Tibial artery (tissue), 4 donors: ENCODE data around the gene REEP6.
"Not testable (repeated sequence)": the region's sequence is repeated elsewhere in the genome, so short reads cannot be mapped to it uniquely, and the experiment has no call there.

Experiments
- DNase-seq, 2 donors: peaks; one replicate each; pipeline ENCODE4 v3.0.0-alpha.2; 2019
- H3K27ac ChIP-seq, 2 donors: fragments of 200-600 bp; sonication (generic) in 1 of 2; 1 replicate in 1 of 2; 2 replicates in 1 of 2; pipeline ENCODE4 v1.5.1; 2018 to 2019; ENCODE audit warnings: mild to moderate bottlenecking in 1 of 2
- H3K27me3 ChIP-seq, 2 donors: fragments of 200-600 bp; sonication (generic) in 1 of 2; one replicate each; pipeline versions ENCODE4 v1.5.1 to v1.6.0; 2016 to 2019
- H3K36me3 ChIP-seq, 3 donors: fragments of 200-600 bp; sonication (generic) in 2 of 3; one replicate each; pipeline ENCODE4 v1.5.1; 2016 to 2019; ENCODE audit warnings: mild to moderate bottlenecking in 2 of 3
- H3K4me1 ChIP-seq, 4 donors: fragments of 200-600 bp; sonication (generic) in 2 of 4; 1 replicate in 3 of 4; 2 replicates in 1 of 4; pipeline ENCODE4 v1.5.1; 2016 to 2019
- H3K4me3 ChIP-seq, 2 donors: fragments of 200-600 bp; sonication (generic) in 1 of 2; 1 replicate in 1 of 2; 2 replicates in 1 of 2; pipeline ENCODE4 v1.5.1; 2018 to 2019; ENCODE audit warnings: mild to moderate bottlenecking in 2 of 2
- H3K9me3 ChIP-seq, 3 donors: fragments of 200-600 bp; sonication (generic) in 1 of 3; one replicate each; pipeline ENCODE4 v1.5.1; 2016 to 2019
- intact Hi-C: fragments of 100-400 bp; cut with DNase I; formaldehyde crosslinking; loops from one replicate; pipeline ENCODE4 v1.15.0; 2023; ENCODE audit warnings: low total_unique reads
- TF ChIP-seq, protein P1 (sequence below), 2 experiments: fragments of 200-600 bp in 1 of 2; fragments of 450-650 bp in 1 of 2; IDR thresholded peaks; one replicate each; pipeline ENCODE4 v1.5.1; 2017 to 2019; ENCODE audit warnings: antibody characterized with exemption in 2 of 2, mild to moderate bottlenecking in 1 of 2, moderate library complexity in 1 of 2

The REEP6 gene

DNA sequence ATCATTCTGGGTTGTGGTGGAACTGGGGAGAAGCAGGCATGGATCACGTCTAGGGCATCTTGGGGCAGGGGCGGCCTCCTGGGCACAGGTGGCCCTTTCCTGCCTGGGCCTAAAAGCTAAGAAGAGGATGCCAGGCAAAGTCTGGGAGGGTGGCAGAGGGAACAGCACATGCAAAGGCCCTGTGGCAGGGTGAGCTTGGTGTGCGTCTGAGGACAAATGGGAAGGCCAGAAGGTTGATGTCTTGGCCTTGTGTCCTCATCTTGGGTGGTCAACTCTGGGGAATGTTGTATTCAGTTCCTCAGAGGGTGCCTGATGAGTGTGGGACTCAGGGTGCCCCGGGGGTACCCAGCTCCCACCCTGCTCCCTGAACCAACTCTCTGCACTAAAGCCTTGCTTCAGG is 27.5 kb downstream of the REEP6 start:
- Histone ChIP-seq H3K4me1 (peaks cover 0 to 5% (median 3%) of the 10 kb centered on the region in 4 donors), H3K4me3 (no peak overlapping the region), H3K27ac (no peak overlapping the region), H3K27me3 (peaks cover 0 to 63% of the 10 kb centered on the region in 2 donors), H3K9me3 (no peaks in the 10 kb centered on the region), H3K36me3 (no peaks in the 10 kb centered on the region)
- intact Hi-C loops: no loop called here
- TF ChIP-seq, protein P1, sequence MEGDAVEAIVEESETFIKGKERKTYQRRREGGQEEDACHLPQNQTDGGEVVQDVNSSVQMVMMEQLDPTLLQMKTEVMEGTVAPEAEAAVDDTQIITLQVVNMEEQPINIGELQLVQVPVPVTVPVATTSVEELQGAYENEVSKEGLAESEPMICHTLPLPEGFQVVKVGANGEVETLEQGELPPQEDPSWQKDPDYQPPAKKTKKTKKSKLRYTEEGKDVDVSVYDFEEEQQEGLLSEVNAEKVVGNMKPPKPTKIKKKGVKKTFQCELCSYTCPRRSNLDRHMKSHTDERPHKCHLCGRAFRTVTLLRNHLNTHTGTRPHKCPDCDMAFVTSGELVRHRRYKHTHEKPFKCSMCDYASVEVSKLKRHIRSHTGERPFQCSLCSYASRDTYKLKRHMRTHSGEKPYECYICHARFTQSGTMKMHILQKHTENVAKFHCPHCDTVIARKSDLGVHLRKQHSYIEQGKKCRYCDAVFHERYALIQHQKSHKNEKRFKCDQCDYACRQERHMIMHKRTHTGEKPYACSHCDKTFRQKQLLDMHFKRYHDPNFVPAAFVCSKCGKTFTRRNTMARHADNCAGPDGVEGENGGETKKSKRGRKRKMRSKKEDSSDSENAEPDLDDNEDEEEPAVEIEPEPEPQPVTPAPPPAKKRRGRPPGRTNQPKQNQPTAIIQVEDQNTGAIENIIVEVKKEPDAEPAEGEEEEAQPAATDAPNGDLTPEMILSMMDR (IDR thresholded peaks at IDR 0.05): no peak
- DNase-seq: no peak

DNA sequence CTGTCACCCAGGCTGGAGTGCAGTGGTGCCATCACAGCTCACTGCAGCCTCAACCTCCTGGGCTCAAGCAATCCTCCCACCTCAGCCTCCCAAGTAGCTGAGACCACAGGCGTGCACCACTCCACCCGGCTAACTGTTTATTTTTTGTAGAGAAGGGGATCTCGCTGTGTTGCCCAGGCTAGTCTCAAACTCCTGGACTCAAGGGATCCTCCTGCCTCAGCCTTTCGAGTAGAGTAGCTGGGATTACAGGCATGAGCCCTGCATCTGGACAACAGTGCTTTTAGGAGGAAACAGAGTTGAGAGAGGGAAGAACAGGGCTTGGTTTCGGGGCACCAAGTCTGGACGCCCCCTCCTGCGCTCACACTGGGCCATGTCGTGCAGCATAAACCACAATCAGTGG is 28.8 kb downstream of the REEP6 start:
- H3K9me3 ChIP-seq, H3K4me3 ChIP-seq, intact Hi-C loops, H3K36me3 ChIP-seq, DNase-seq, H3K27ac ChIP-seq, H3K4me1 ChIP-seq: not testable (repeated sequence)
- peaks cover 0 to 64% of the 10 kb centered on the region in 2 donors for H3K27me3 ChIP-seq

DNA sequence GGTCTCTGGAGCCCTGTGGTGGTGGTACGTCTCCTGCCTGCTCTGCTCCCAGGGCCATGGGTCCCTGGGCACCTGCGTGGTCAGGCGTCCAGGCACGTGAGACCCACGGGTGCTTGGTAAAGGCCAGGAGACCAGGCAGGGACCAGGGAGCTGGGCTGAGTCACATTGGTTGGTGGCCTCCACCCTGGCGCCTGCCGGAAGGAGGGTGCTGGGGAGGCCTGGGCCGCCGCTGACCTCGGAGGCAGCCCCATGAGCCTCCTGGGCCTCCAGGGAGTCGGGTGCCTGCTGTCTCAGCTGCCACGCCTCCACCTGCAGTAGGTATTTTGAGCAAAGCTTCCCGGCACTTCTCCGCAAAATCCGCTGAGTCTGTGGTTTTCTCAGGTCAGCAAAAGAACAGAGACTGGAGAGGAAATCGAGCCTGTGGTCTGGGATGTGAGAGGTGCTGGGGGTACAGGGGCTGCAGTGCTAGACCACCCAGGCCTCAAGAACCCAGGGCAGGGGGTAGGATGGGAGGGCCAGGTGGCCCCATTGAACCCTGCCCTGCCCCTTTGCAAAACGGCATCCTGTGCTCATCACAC is 29.3 kb downstream of the REEP6 start:
- DNase-seq: no peak
- Histone ChIP-seq H3K27me3 (peaks cover 0 to 64% of the 10 kb centered on the region in 2 donors), H3K27ac (no peak overlapping the region), H3K9me3 (no peaks in the 10 kb centered on the region), H3K36me3 (no peaks in the 10 kb centered on the region), H3K4me1 (peaks cover 0 to 9% (median 7%) of the 10 kb centered on the region in 4 donors), H3K4me3 (no peak overlapping the region)
- TF ChIP-seq, protein P1 (IDR thresholded peaks at IDR 0.05): no peak
- intact Hi-C loops: no loop called here

DNA sequence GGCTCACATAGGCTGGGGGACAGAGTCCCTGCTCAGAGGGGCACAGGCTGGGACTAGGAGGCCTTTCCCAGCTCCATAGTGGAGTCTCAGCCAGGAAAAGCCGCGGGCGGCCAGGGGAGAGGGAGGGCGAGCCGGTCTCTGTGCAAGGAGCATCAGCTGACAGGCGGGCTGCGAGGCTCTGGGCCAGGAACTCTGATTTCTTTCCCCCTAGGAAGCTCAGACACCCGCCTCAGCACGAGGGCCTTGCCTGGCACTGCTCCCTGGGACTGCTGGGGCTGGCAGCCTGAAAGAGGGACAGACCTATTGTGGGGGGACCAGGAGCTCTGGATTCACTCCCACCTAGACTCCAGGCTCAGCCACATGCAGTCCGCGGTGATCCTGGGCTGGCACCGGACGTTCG is 30.7 kb downstream of the REEP6 start:
- Histone ChIP-seq H3K4me3 (no peak overlapping the region), H3K27ac (no peak overlapping the region), H3K9me3 (no peaks in the 10 kb centered on the region), H3K36me3 (no peaks in the 10 kb centered on the region), H3K27me3 (peaks cover 0 to 65% of the 10 kb centered on the region in 2 donors), H3K4me1 (peaks cover 0 to 9% (median 7%) of the 10 kb centered on the region in 4 donors)
- TF ChIP-seq, protein P1 (IDR thresholded peaks at IDR 0.05): no peak
- DNase-seq: no peak
- intact Hi-C loops: no loop called here

DNA sequence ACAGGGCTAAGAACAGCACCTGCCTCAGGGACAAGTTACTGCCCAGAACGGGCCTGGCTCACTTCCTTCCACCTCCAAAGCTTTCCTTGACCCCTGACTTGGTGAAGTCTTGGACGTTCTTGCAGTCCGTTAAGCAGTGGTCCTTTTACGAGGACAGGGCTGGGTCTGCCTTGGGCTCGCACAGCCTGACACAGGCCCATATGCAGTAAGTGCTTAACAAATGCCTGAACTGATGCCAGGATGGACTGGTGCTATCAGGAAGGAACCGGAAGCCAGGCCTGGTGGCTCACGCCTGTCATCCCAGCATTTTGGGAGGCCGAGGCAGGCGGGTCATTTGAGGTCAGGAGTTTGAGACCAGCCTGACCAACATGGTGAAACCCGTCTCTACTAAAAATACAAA is 31.1 kb downstream of the REEP6 start:
- Histone ChIP-seq H3K36me3 (no peaks in the 10 kb centered on the region), H3K27ac (no peak overlapping the region), H3K4me3 (no peak overlapping the region), H3K9me3 (no peaks in the 10 kb centered on the region), H3K4me1 (peaks cover 0 to 9% (median 7%) of the 10 kb centered on the region in 4 donors), H3K27me3 (peaks cover 0 to 69% of the 10 kb centered on the region in 2 donors)
- TF ChIP-seq, protein P1 (IDR thresholded peaks at IDR 0.05): no peak
- DNase-seq: no peak
- intact Hi-C loops: no loop called here

DNA sequence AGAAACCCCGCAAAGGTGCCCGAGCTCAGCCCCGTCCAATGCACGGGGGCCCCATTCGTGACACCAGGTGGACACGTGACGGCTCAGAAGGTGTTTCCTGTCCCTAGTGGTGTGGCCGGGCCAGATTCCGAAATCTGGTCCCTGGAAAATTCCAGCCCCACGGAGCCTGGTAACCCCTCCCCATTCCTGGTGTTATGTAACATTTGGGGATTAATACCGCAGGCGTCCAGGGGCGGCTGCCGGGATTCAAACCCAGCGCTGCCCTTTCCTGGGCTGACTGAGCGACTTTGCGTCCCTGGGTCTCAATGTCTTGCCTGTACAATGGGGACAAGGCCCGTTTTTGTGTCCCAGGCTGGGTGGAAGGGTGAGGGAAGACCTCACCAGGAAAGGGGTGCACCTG is 31.9 kb downstream of the REEP6 start:
- intact Hi-C loops: no loop called here
- Histone ChIP-seq H3K27me3 (peaks cover 0 to 77% of the 10 kb centered on the region in 2 donors), H3K9me3 (no peaks in the 10 kb centered on the region), H3K36me3 (no peaks in the 10 kb centered on the region), H3K27ac (no peak overlapping the region), H3K4me1 (peaks cover 0 to 9% (median 7%) of the 10 kb centered on the region in 4 donors), H3K4me3 (no peak overlapping the region)
- DNase-seq: no peak
- TF ChIP-seq, protein P1 (IDR thresholded peaks at IDR 0.05): no peak
